Activated T-cell treated with anti-CD3 and anti-CD28 coated beads, Interleukin-2, amount 50 U/mL, for 72 hours (primary cell): ENCODE data around the gene NRG2. TPM values are rescaled to one million over a fixed set of nuclear protein-coding genes. Genes with fewer than 3 reads are reported as not detected.

Experiments used
- ATAC-seq, 2 donors: fragments of 150-1000 bp; cut with Tn5 transposase; replicated peaks in 1 of 2; 2 replicates each; pipeline ENCODE4 v1.10.0; 2021; ENCODE audit warnings: moderate library complexity in 2 of 2, mild to moderate bottlenecking in 1 of 2
- DNase-seq, 2 donors: peaks; one replicate each; pipeline ENCODE4 v3.0.0; 2021 to 2022; ENCODE audit warnings: mixed read lengths in 1 of 2
- H3K27ac Mint-ChIP-seq: one replicate; pipeline ENCODE4 v1.8.0; 2022; ENCODE audit warnings: mild to moderate bottlenecking, moderate library complexity, mixed read lengths
- H3K27me3 Mint-ChIP-seq: one replicate; pipeline ENCODE4 v1.8.0; 2022; ENCODE audit warnings: low read depth, mixed read lengths
- H3K36me3 Mint-ChIP-seq, 2 donors: one replicate each; pipeline ENCODE4 v1.8.0; 2022; ENCODE audit warnings: mixed read lengths in 2 of 2, mild to moderate bottlenecking in 1 of 2; ENCODE audit not compliant: insufficient read depth in 2 of 2
- H3K4me1 Mint-ChIP-seq: one replicate; pipeline ENCODE4 v1.8.0; 2022; ENCODE audit warnings: low read depth, mixed read lengths
- H3K4me3 Mint-ChIP-seq, 2 donors: one replicate each; pipeline ENCODE4 v1.8.0; 2022; ENCODE audit warnings: mild to moderate bottlenecking in 2 of 2, mixed read lengths in 2 of 2, moderate library complexity in 2 of 2
- H3K9me3 Mint-ChIP-seq, 2 donors: one replicate each; pipeline ENCODE4 v1.8.0; 2022; ENCODE audit warnings: mixed read lengths in 2 of 2
- total RNA-seq, 2 donors: library from RNA; stranded (reverse); gene quantifications; one replicate each; pipeline ENCODE4 v1.2.3, GENCODE V29; 2022

Gene NRG2
- total RNA-seq, 2 donors from 2014 or later, result 0.07 to 0.23 TPM

GRCh38 chr5:139994234-139994633, 48.9 kb downstream of the NRG2 start:
- Mint-ChIP-seq H3K4me3 (no peak overlapping the region), H3K36me3 (no peaks in the 10 kb centered on the region), H3K27ac (no peak overlapping the region), H3K27me3 (peaks cover 37% of the 10 kb centered on the region), H3K4me1 (no peaks in the 10 kb centered on the region), H3K9me3 (no peaks in the 10 kb centered on the region)
- ATAC-seq, result no peak
- DNase-seq, result no peak

GRCh38 chr5:139985733-139986132, 57.4 kb downstream of the NRG2 start:
- no peak overlapping the region for H3K27ac Mint-ChIP-seq
- peaks cover 17% of the 10 kb centered on the region for H3K27me3 Mint-ChIP-seq
- H3K4me1 Mint-ChIP-seq, result no peaks in the 10 kb centered on the region
- H3K36me3 Mint-ChIP-seq, result no peaks in the 10 kb centered on the region
- H3K4me3 Mint-ChIP-seq, result no peak overlapping the region
- H3K9me3 Mint-ChIP-seq, result no peaks in the 10 kb centered on the region
- DNase-seq (no peak), ATAC-seq (no peak)

GRCh38 chr5:139985290-139985689, 57.8 kb downstream of the NRG2 start:
- DNase-seq (no peak), ATAC-seq (no peak)
- H3K4me1 Mint-ChIP-seq, result no peaks in the 10 kb centered on the region
- H3K9me3 Mint-ChIP-seq, result no peaks in the 10 kb centered on the region
- H3K27me3 Mint-ChIP-seq, result peaks cover 22% of the 10 kb centered on the region
- no peak overlapping the region for H3K27ac Mint-ChIP-seq
- no peaks in the 10 kb centered on the region for H3K36me3 Mint-ChIP-seq
- no peak overlapping the region for H3K4me3 Mint-ChIP-seq

GRCh38 chr5:139984816-139985215, 58.3 kb downstream of the NRG2 start:
- no peak overlapping the region for H3K27ac Mint-ChIP-seq
- peaks cover 25% of the 10 kb centered on the region for H3K27me3 Mint-ChIP-seq
- H3K9me3 Mint-ChIP-seq, result no peaks in the 10 kb centered on the region
- ATAC-seq, result no peak
- no peaks in the 10 kb centered on the region for H3K36me3 Mint-ChIP-seq
- H3K4me3 Mint-ChIP-seq, result no peak overlapping the region
- no peak for DNase-seq
- H3K4me1 Mint-ChIP-seq, result no peaks in the 10 kb centered on the region

- Mint-ChIP-seq H3K36me3 (no peaks in the 10 kb centered on the region), H3K27ac (no peak overlapping the region), H3K9me3 (no peaks in the 10 kb centered on the region)
Measured at GRCh38 chr5:139982975-139983240, 60.2 kb downstream of the NRG2 start.

GRCh38 chr5:139982157-139982974, 60.7 kb downstream of the NRG2 start:
- no peak overlapping the region for H3K27ac Mint-ChIP-seq
- no peak for DNase-seq
- H3K27me3 Mint-ChIP-seq, result peaks cover 38% of the 10 kb centered on the region
- no peaks in the 10 kb centered on the region for H3K9me3 Mint-ChIP-seq
- H3K36me3 Mint-ChIP-seq, result no peaks in the 10 kb centered on the region
- H3K4me1 Mint-ChIP-seq, result no peaks in the 10 kb centered on the region
- ATAC-seq, result no peak
- no peak overlapping the region for H3K4me3 Mint-ChIP-seq

More at GRCh38 chr5:139982975-139983240, 60.2 kb downstream of the NRG2 start:
- Mint-ChIP-seq H3K27me3 (peaks cover 35% of the 10 kb centered on the region), H3K4me1 (no peaks in the 10 kb centered on the region), H3K4me3 (no peak overlapping the region)
- ATAC-seq (no peak), DNase-seq (no peak)

- ATAC-seq (no peak), DNase-seq (no peak)
- Mint-ChIP-seq H3K4me3 (no peak overlapping the region), H3K4me1 (no peaks in the 10 kb centered on the region), H3K27ac (no peak overlapping the region), H3K36me3 (no peaks in the 10 kb centered on the region), H3K27me3 (peaks cover 39% of the 10 kb centered on the region), H3K9me3 (no peaks in the 10 kb centered on the region)
Measured at GRCh38 chr5:139980765-139981164, 62.3 kb downstream of the NRG2 start.

- no peak overlapping the region for H3K4me3 Mint-ChIP-seq
- H3K27me3 Mint-ChIP-seq, result peaks cover 39% of the 10 kb centered on the region
- H3K9me3 Mint-ChIP-seq, result no peaks in the 10 kb centered on the region
- H3K27ac Mint-ChIP-seq, result no peak overlapping the region
- DNase-seq, result no peak
- no peaks in the 10 kb centered on the region for H3K36me3 Mint-ChIP-seq
- H3K4me1 Mint-ChIP-seq, result no peaks in the 10 kb centered on the region
- no peak for ATAC-seq
Measured at GRCh38 chr5:139979943-139980342, 63.2 kb downstream of the NRG2 start.

- no peaks in the 10 kb centered on the region for H3K9me3 Mint-ChIP-seq
- no peak for DNase-seq
- H3K27me3 Mint-ChIP-seq, result peaks cover 39% of the 10 kb centered on the region
- no peaks in the 10 kb centered on the region for H3K4me1 Mint-ChIP-seq
- H3K4me3 Mint-ChIP-seq, result no peak overlapping the region
- no peak for ATAC-seq
- H3K27ac Mint-ChIP-seq, result no peak overlapping the region
- H3K36me3 Mint-ChIP-seq, result no peaks in the 10 kb centered on the region
Measured at GRCh38 chr5:139979518-139979917, 63.6 kb downstream of the NRG2 start.

- ATAC-seq (no peak), DNase-seq (no peak)
- no peaks in the 10 kb centered on the region for H3K9me3 Mint-ChIP-seq
- H3K27me3 Mint-ChIP-seq, result peaks cover 31% of the 10 kb centered on the region
- no peaks in the 10 kb centered on the region for H3K4me1 Mint-ChIP-seq
- no peaks in the 10 kb centered on the region for H3K36me3 Mint-ChIP-seq
- H3K27ac Mint-ChIP-seq, result no peak overlapping the region
- no peak overlapping the region for H3K4me3 Mint-ChIP-seq
Measured at GRCh38 chr5:139976703-139977102, 66.4 kb downstream of the NRG2 start.

- Mint-ChIP-seq H3K27me3 (peaks cover 33% of the 10 kb centered on the region), H3K9me3 (no peaks in the 10 kb centered on the region), H3K36me3 (no peaks in the 10 kb centered on the region), H3K27ac (no peak overlapping the region), H3K4me3 (no peak overlapping the region), H3K4me1 (no peaks in the 10 kb centered on the region)
- no peak for DNase-seq
- no peak for ATAC-seq
Measured at GRCh38 chr5:139975942-139976341, 67.2 kb downstream of the NRG2 start.

GRCh38 chr5:139975306-139975705, 67.8 kb downstream of the NRG2 start:
- ATAC-seq (no peak), DNase-seq (no peak)
- Mint-ChIP-seq H3K9me3 (no peaks in the 10 kb centered on the region), H3K36me3 (no peaks in the 10 kb centered on the region), H3K4me3 (no peak overlapping the region), H3K27ac (no peak overlapping the region), H3K27me3 (peaks cover 35% of the 10 kb centered on the region), H3K4me1 (no peaks in the 10 kb centered on the region)

- Mint-ChIP-seq H3K9me3 (no peaks in the 10 kb centered on the region), H3K4me1 (no peaks in the 10 kb centered on the region), H3K36me3 (no peaks in the 10 kb centered on the region), H3K4me3 (no peak overlapping the region), H3K27me3 (peaks cover 36% of the 10 kb centered on the region), H3K27ac (no peak overlapping the region)
- DNase-seq, result no peak
- no peak for ATAC-seq
Measured at GRCh38 chr5:139974661-139975060, 68.4 kb downstream of the NRG2 start.

- H3K27me3 Mint-ChIP-seq, result peaks cover 24% of the 10 kb centered on the region
- no peaks in the 10 kb centered on the region for H3K36me3 Mint-ChIP-seq
- no peaks in the 10 kb centered on the region for H3K9me3 Mint-ChIP-seq
- H3K27ac Mint-ChIP-seq, result no peak overlapping the region
- H3K4me1 Mint-ChIP-seq, result no peaks in the 10 kb centered on the region
- DNase-seq, result no peak
- no peak for ATAC-seq
- H3K4me3 Mint-ChIP-seq, result no peak overlapping the region
Measured at GRCh38 chr5:139971202-139971725, 71.8 kb downstream of the NRG2 start.
